ENCODE results near the gene SDK1.

- TF ChIP-seq FOXJ3 (CRISPR knock-in tag; IDR thresholded peaks at IDR 0.05; ENCODE audit: borderline replicate concordance) (no peak), ZNF423 (CRISPR knock-in tag; IDR thresholded peaks at IDR 0.05) (no peak), CTCF (IDR thresholded peaks at IDR 0.05) (no peak), ATF2 (CRISPR knock-in tag; IDR thresholded peaks at IDR 0.05; ENCODE audit: borderline replicate concordance, low read depth) (no peak), IRF2 (CRISPR knock-in tag; IDR thresholded peaks at IDR 0.05; ENCODE audit: borderline replicate concordance, low read depth) (no peak), ATF1 (CRISPR knock-in tag; IDR thresholded peaks at IDR 0.05) (no peak), MAX (CRISPR knock-in tag; IDR thresholded peaks at IDR 0.05) (no peak), CREB1 (CRISPR knock-in tag; IDR thresholded peaks at IDR 0.05) (no peak), MLX (CRISPR knock-in tag; IDR thresholded peaks at IDR 0.05) (no peak), PRDM15 (CRISPR knock-in tag; IDR thresholded peaks at IDR 0.05) (no peak), PRRX2 (CRISPR knock-in tag; IDR thresholded peaks at IDR 0.05) (no peak), ZNF232 (CRISPR knock-in tag; IDR thresholded peaks at IDR 0.05) (no peak)
These were observed 506.8 kb downstream of the SDK1 start for GRCh38 chr7:3807824-3808223.

Measured in WTC11 (cell line).